Measurements from ENCODE around the gene MCU.
"Not testable (repeated sequence)": the region's sequence is repeated elsewhere in the genome, so short reads cannot be mapped to it uniquely, and the experiment has no call there.

MCU gene

GRCh38 chr10:72911758-72912157, 219.8 kb downstream of the MCU start:
- no peak for DNase-seq

- no peak for DNase-seq
Measured at GRCh38 chr10:72912736-72913135, 220.8 kb downstream of the MCU start.

- DNase-seq = no peak
Measured at GRCh38 chr10:72913287-72913686, 221.3 kb downstream of the MCU start.

- not testable (repeated sequence) for DNase-seq
Measured at GRCh38 chr10:72917201-72917600, 225.3 kb downstream of the MCU start.

GRCh38 chr10:72917803-72918332, 225.9 kb downstream of the MCU start:
- not testable (repeated sequence) for DNase-seq

- DNase-seq = no peak
Measured at GRCh38 chr10:72918352-72918751, 226.4 kb downstream of the MCU start.

- not testable (repeated sequence) for DNase-seq
Measured at GRCh38 chr10:72921147-72921683, 229.3 kb downstream of the MCU start.

GRCh38 chr10:72924351-72924750, 232.4 kb downstream of the MCU start:
- no peak for DNase-seq

GRCh38 chr10:72925951-72926465, 234.1 kb downstream of the MCU start:
- DNase-seq = no peak

GRCh38 chr10:72927485-72927884, 235.5 kb downstream of the MCU start:
- DNase-seq = no peak

GRCh38 chr10:72928798-72929197, 236.9 kb downstream of the MCU start:
- DNase-seq = no peak

GRCh38 chr10:72930276-72930675, 238.3 kb downstream of the MCU start:
- no peak for DNase-seq

GRCh38 chr10:72932259-72933015, 240.5 kb downstream of the MCU start:
- DNase-seq = no peak

GRCh38 chr10:72935361-72935760, 243.4 kb downstream of the MCU start:
- no peak for DNase-seq

Data from DMS79 (cell line).